Body of pancreas (tissue), 4 donors: ENCODE data around the gene TRAPPC6A. TPM values are rescaled to one million over a fixed set of nuclear protein-coding genes. Genes with fewer than 3 reads are reported as not detected.

Experiments used
- ATAC-seq: fragments of 150-250 bp; one replicate; pipeline ENCODE4 v1.9.1; 2016
- DNase-seq, 4 donors: peaks; one replicate each; pipeline ENCODE4 v3.0.0-alpha.2; 2019
- H3K27ac ChIP-seq, 4 donors: fragments of 200-600 bp; sonication (generic); 1 replicate in 3 of 4; 2 replicates in 1 of 4; pipeline versions ENCODE4 v1.5.1 to v1.6.1; 2016 to 2019; ENCODE audit warnings: mild to moderate bottlenecking in 1 of 4, mixed read lengths in 1 of 4, moderate library complexity in 1 of 4
- H3K27me3 ChIP-seq, 2 donors: fragments of 200-600 bp; sonication (generic); one replicate each; pipeline ENCODE4 v1.6.0; 2016; ENCODE audit warnings: mild to moderate bottlenecking in 1 of 2
- H3K36me3 ChIP-seq, 2 donors: fragments of 200-600 bp; sonication (generic); replicated peaks in 1 of 2; 2 replicates each; pipeline ENCODE4 v1.5.1; 2016; ENCODE audit warnings: low read depth in 2 of 2; ENCODE audit not compliant: insufficient read depth in 1 of 2
- H3K4me1 ChIP-seq: fragments of 200-600 bp; sonication (generic); one replicate; pipeline ENCODE4 v1.6.0; 2016
- H3K4me3 ChIP-seq, 2 donors: fragments of 200-600 bp; sonication (generic); 1 replicate in 1 of 2; 2 replicates in 1 of 2; pipeline ENCODE4 v1.5.1; 2016 to 2019
- H3K9me3 ChIP-seq, 3 donors: fragments of 200-600 bp; sonication (generic); 1 replicate in 2 of 3; 2 replicates in 1 of 3; pipeline ENCODE4 v1.5.1; 2016
- CTCF ChIP-seq, 7 experiments: fragments of 450-650 bp in 4 of 7; fragments of 200-600 bp in 3 of 7; sonication (generic) in 3 of 7; IDR thresholded peaks; one replicate each; pipeline ENCODE4 v1.5.1; 2016 to 2019; ENCODE audit warnings: antibody characterized with exemption in 7 of 7
- POLR2A ChIP-seq, 3 donors: fragments of 450-650 bp; IDR thresholded peaks; one replicate each; pipeline ENCODE4 v1.6.1; 2016; ENCODE audit warnings: antibody characterized with exemption in 3 of 3, mild to moderate bottlenecking in 2 of 3
- WGBS, 2 donors: methylation state at CpG; one replicate each; pipeline ENCODE4 v1.1.5; 2017; 5-methylcytosine and 5-hydroxymethylcytosine counted together
- intact Hi-C: fragments of 100-400 bp; cut with DNase I; formaldehyde crosslinking; loops from one replicate; pipeline ENCODE4 v1.15.1; 2023
- total RNA-seq, 2 donors: library from RNA; depleted of rRNA; stranded (reverse); fragments of >200 nt; gene quantifications; one replicate each; pipeline ENCODE4 v1.1.0, GENCODE V29; 2016

The TRAPPC6A gene
- total RNA-seq, 2 donors from 2014 or later: 8.3 TPM; not detected in 1

DNA sequence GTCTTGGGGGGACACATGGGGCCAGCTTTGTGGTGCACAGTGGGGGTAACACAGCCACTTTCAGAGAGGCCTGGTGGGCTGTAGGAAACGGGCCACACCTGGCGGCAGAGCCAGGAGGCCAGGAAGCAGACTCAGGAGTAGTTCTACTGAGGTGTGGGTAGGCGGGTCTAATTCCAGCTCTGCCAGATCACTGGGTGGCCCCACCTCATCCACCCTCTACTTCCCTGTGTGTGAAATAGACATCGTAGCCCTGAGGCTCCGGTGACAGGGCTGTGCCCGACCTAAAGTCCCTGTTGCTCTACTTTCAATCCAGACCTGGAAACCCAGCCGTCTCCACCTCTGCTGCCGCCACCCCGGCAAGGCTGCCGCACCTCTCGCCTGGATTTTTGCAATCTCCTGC, 21.3 kb downstream of the TRAPPC6A start:
- WGBS, 2 donors: 65 to 66% methylated on average over 8 to 11 of the region's 11 CpGs
- Histone ChIP-seq H3K4me3 (no peak overlapping the region), H3K27ac (no peak overlapping the region), H3K9me3 (no peaks in the 10 kb centered on the region), H3K27me3 (peaks cover 0 to 17% of the 10 kb centered on the region in 2 donors), H3K4me1 (peaks cover 35% of the 10 kb centered on the region), H3K36me3 (no peaks in the 10 kb centered on the region)
- intact Hi-C loops: no loop called here
- no peak for ATAC-seq
- no peak for DNase-seq
- TF ChIP-seq CTCF (IDR thresholded peaks at IDR 0.05): no peak
- no peak for TF ChIP-seq POLR2A (IDR thresholded peaks at IDR 0.05)

DNA sequence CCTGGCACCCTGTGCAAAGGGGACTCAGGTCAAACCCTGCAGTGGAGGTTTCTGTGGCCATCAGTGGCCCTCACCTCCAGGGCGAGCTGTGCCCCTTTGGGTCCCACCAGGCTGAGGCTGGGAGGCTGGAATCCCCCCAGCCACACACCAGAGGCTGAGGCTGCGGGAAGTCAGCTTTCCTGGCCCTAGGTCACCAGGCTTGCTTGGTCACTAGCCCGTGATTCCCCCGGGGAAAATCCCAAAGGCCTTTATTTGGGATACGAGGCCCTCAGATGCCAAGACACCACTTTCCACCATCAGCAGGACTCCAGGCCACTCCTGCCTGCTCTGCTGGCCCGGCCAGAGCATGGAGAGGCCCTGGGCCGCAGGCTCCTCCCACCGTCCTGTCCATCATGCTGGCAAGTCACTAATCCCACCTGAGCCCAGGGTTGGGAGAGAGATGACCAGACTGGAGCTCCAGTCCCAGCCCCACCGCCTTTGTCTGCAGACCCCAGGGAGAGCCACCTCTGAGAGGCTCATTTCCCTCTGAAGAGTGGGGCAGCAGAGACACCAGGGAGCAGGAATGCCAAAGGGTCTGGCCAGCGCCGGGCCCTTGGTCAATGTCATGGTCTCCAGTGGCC, 21.9 kb downstream of the TRAPPC6A start:
- H3K4me1 ChIP-seq: peaks cover 30% of the 10 kb centered on the region
- H3K27me3 ChIP-seq: peaks cover 0 to 23% of the 10 kb centered on the region in 2 donors
- 77% methylated on average over 10 of the region's 11 CpGs; no CpG with 5 or more reads in 1 of the 2 donors for WGBS, 2 donors
- no peak overlapping the region for H3K4me3 ChIP-seq
- ATAC-seq (no peak), DNase-seq (no peak)
- no peaks in the 10 kb centered on the region for H3K36me3 ChIP-seq
- TF ChIP-seq POLR2A (IDR thresholded peaks at IDR 0.05) (no peak), CTCF (IDR thresholded peaks at IDR 0.05) (no peak)
- no peak overlapping the region for H3K27ac ChIP-seq
- H3K9me3 ChIP-seq: no peaks in the 10 kb centered on the region
- intact Hi-C loops: no loop called here

GRCh38 chr19:45154064-45154827, 23.8 kb downstream of the TRAPPC6A start:
- DNase-seq: peak in 1 of 4 donors; percentile 13
- WGBS, 2 donors: 46 to 52% methylated on average over 10 to 19 of the region's 19 CpGs
- Histone ChIP-seq H3K27ac (no peak overlapping the region), H3K36me3 (no peaks in the 10 kb centered on the region), H3K4me1 (peaks cover 24% of the 10 kb centered on the region), H3K9me3 (no peaks in the 10 kb centered on the region), H3K27me3 (peaks cover 0 to 25% of the 10 kb centered on the region in 2 donors), H3K4me3 (no peak overlapping the region)
- no peak for TF ChIP-seq CTCF (IDR thresholded peaks at IDR 0.05)
- no peak for TF ChIP-seq POLR2A (IDR thresholded peaks at IDR 0.05)
- no peak for ATAC-seq
- intact Hi-C loops: no loop called here

GRCh38 chr19:45153339-45154063, 24.5 kb downstream of the TRAPPC6A start:
- H3K27ac ChIP-seq: no peak overlapping the region
- TF ChIP-seq POLR2A (IDR thresholded peaks at IDR 0.05): no peak
- TF ChIP-seq CTCF (IDR thresholded peaks at IDR 0.05): no peak
- WGBS, 2 donors: 2 to 3% methylated on average over 23 to 69 of the region's 69 CpGs

More at GRCh38 chr19:45153339-45154063, 24.5 kb downstream of the TRAPPC6A start:
- peaks cover 0 to 25% of the 10 kb centered on the region in 2 donors for H3K27me3 ChIP-seq
- no peak overlapping the region for H3K4me3 ChIP-seq
- peak; percentile 32 for ATAC-seq
- H3K36me3 ChIP-seq: no peaks in the 10 kb centered on the region
- peaks cover 24% of the 10 kb centered on the region for H3K4me1 ChIP-seq
- peak in 3 of 4 donors; percentile 24 to 51 (median 33) for DNase-seq
- intact Hi-C loops: no loop called here
- no peaks in the 10 kb centered on the region for H3K9me3 ChIP-seq
